ENCODE measurements around the gene CENPP.

GRCh38 chr9:92325991-92326500 is 293 bp downstream of the CENPP start:
- TF ChIP-seq POLR2A (IDR thresholded peaks at IDR 0.05): peak in 1 of 2 donors; percentile 2
- TF ChIP-seq CTCF (IDR thresholded peaks at IDR 0.05): no peak
